Endothelial cell of umbilical vein (primary cell): Measurements from ENCODE around the gene TMEM237. TPM values are rescaled to one million over a fixed set of nuclear protein-coding genes. Genes with fewer than 3 reads are reported as not detected.

ENCODE experiments used
- BruUV-seq: library from RNA; stranded (reverse); fragments of 400-500 nt; replicated peaks from 2 replicates; lab custom pipeline; 2021; lab: Mats Ljungman, UMichigan
- CTCF ChIA-PET: fragments of 300-600, 350-600 bp; sonication (Branson Sonifier 250); formaldehyde crosslinking; loops from one replicate; lab custom pipeline; 2021; ENCODE audit warnings: antibody characterized with exemption, inconsistent platforms; lab: Charles Lee
- POLR2A ChIA-PET: fragments of 300-600, 350-600 bp; sonication (Branson Sonifier 250); formaldehyde crosslinking; loops from one replicate; lab custom pipeline; 2021; ENCODE audit warnings: antibody characterized with exemption, inconsistent platforms; lab: Charles Lee
- DNase-seq: peaks from one replicate; pipeline ENCODE4 v3.0.0-alpha.2; 2011; ENCODE audit warnings: low read depth, low spot score
- FAIRE-seq: peaks from 2 replicates; lab custom pipeline; 2011; peaks lifted over from hg19 to GRCh38; lab: Jason Lieb, UNC
- H2AFZ ChIP-seq: 2 replicates; pipeline ENCODE4 v1.6.0; 2012; ENCODE audit warnings: low read depth, low read length, control low read depth, inconsistent platforms
- H3K27ac ChIP-seq: 2 replicates; pipeline ENCODE4 v1.5.1; 2011; ENCODE audit warnings: low read depth, mild to moderate bottlenecking, control low read depth, low read length, moderate library complexity; ENCODE audit not compliant: insufficient read depth
- H3K27me3 ChIP-seq, 2 experiments: 2 replicates each; pipeline versions ENCODE4 v1.6.0 to v1.6.1; 2011; ENCODE audit warnings: low read length in 2 of 2, mixed read lengths in 1 of 2; ENCODE audit not compliant: control insufficient read depth in 2 of 2, insufficient read depth in 2 of 2
- H3K36me3 ChIP-seq, 2 experiments: 2 replicates in 1 of 2; 3 replicates in 1 of 2; pipeline ENCODE4 v1.5.1; 2011; ENCODE audit warnings: low read length in 2 of 2, mild to moderate bottlenecking in 1 of 2, moderate library complexity in 1 of 2; ENCODE audit not compliant: control insufficient read depth in 2 of 2, insufficient read depth in 2 of 2; ENCODE audit errors: extremely low read depth in 1 of 2
- H3K4me1 ChIP-seq: 3 replicates; pipeline ENCODE4 v1.5.1; 2011; ENCODE audit warnings: mild to moderate bottlenecking, low read length; ENCODE audit not compliant: control insufficient read depth, insufficient read depth; ENCODE audit errors: extremely low read depth
- H3K4me2 ChIP-seq: 2 replicates; pipeline ENCODE4 v1.6.1; 2011; ENCODE audit warnings: low read length, control low read depth, mixed read lengths; ENCODE audit not compliant: insufficient read depth
- H3K4me3 ChIP-seq, 3 experiments: fragments of 200-600 bp in 1 of 3; sonication (generic), shearing (Covaris generic) in 1 of 3; replicated peaks in 1 of 3; 2 replicates each; pipeline ENCODE4 v1.5.1; 2011 to 2016; ENCODE audit warnings: control low read depth in 3 of 3, low read length in 3 of 3, mild to moderate bottlenecking in 2 of 3, inconsistent platforms in 1 of 3, low read depth in 1 of 3, moderate library complexity in 1 of 3; ENCODE audit not compliant: insufficient read depth in 1 of 3
- H3K79me2 ChIP-seq: 2 replicates; pipeline ENCODE4 v1.6.0; 2012; ENCODE audit warnings: low read length, inconsistent platforms; ENCODE audit not compliant: control insufficient read depth, insufficient read depth
- H3K9ac ChIP-seq: replicated peaks from 2 replicates; pipeline ENCODE3; 2011; ENCODE audit warnings: low read length, control low read depth; ENCODE audit not compliant: insufficient read depth; ENCODE audit errors: extremely low read depth
- H3K9me1 ChIP-seq: replicated peaks from 3 replicates; pipeline ENCODE4 v1.6.0; 2011; ENCODE audit warnings: mild to moderate bottlenecking, low read length; ENCODE audit not compliant: control insufficient read depth, insufficient read depth; ENCODE audit errors: extremely low read depth
- H3K9me3 ChIP-seq: replicated peaks from 2 replicates; pipeline ENCODE4 v1.5.1; 2012; ENCODE audit warnings: low read length, inconsistent platforms; ENCODE audit not compliant: control insufficient read depth, insufficient read depth
- H4K20me1 ChIP-seq: replicated peaks from 2 replicates; pipeline ENCODE3; 2011; ENCODE audit warnings: mild to moderate bottlenecking, low read length; ENCODE audit not compliant: control insufficient read depth, insufficient read depth; ENCODE audit errors: extremely low read depth
- EZH2 ChIP-seq: IDR thresholded peaks from 2 replicates; pipeline ENCODE4 v1.6.1; 2012; ENCODE audit warnings: borderline replicate concordance, low read depth, mild to moderate bottlenecking, moderate library complexity, low read length, inconsistent platforms; ENCODE audit not compliant: severe bottlenecking
- FOS ChIP-seq: IDR thresholded peaks from 2 replicates; pipeline ENCODE4 v1.6.1; 2011; ENCODE audit warnings: mild to moderate bottlenecking, low read length, moderate library complexity, borderline replicate concordance; ENCODE audit not compliant: insufficient read depth
- GATA2 ChIP-seq: IDR thresholded peaks from 2 replicates; pipeline ENCODE4 v1.7.0; 2011; ENCODE audit warnings: low read depth, mild to moderate bottlenecking, moderate library complexity, mixed read lengths, low read length; ENCODE audit not compliant: insufficient read length, insufficient read depth
- JUN ChIP-seq: IDR thresholded peaks from 2 replicates; pipeline ENCODE4 v1.6.1; 2011; ENCODE audit warnings: borderline replicate concordance, low read depth; ENCODE audit not compliant: insufficient read length, insufficient read depth
- MAX ChIP-seq: IDR thresholded peaks from 2 replicates; pipeline ENCODE4 v1.6.1; 2011; ENCODE audit not compliant: insufficient read depth, insufficient read length
- MYC ChIP-seq: IDR thresholded peaks from one replicate; pipeline ENCODE4 v1.6.1; 2011; ENCODE audit warnings: mild to moderate bottlenecking, low read depth, low read length
- POLR2A ChIP-seq: IDR thresholded peaks from 2 replicates; pipeline ENCODE4 v1.6.1; 2012; ENCODE audit warnings: low read depth, mild to moderate bottlenecking, control low read depth, low read length
- POLR2AphosphoS5 ChIP-seq: IDR thresholded peaks from 2 replicates; pipeline ENCODE4 v1.6.1; 2012; ENCODE audit warnings: low read depth, mild to moderate bottlenecking, control low read depth, low read length, moderate library complexity; ENCODE audit not compliant: insufficient read depth
- dilution Hi-C: fragments of 300-500 bp; cut with MboI; formaldehyde crosslinking; loops from one replicate; pipeline ENCODE4 v1.15.0; 2019; ENCODE audit warnings: low sequenced_read_pairs; ENCODE audit not compliant: extremely low pct_ligation_motif_present
- intact Hi-C: fragments of 100-400 bp; cut with micrococcal nuclease; formaldehyde crosslinking; loops from one replicate; pipeline ENCODE4 v1.10.0; 2022
- polyA plus RNA-seq, 4 experiments: library from polyadenylated mRNA; depleted of rRNA in 3 of 4; stranded (reverse) in 3 of 4; unstranded in 1 of 4; fragments of >200 nt; gene quantifications; 2 replicates each; pipeline versions ENCODE4 v1.2.1 to v1.2.3, GENCODE V29; 2011 to 2012; ENCODE audit warnings: missing spikeins in 1 of 4
- total RNA-seq: library from RNA; stranded (reverse); gene quantifications from 2 replicates; pipeline ENCODE4 v1.2.3, GENCODE V29; 2021
- TF ChIP-seq, protein P1 (sequence below), 2 donors: IDR thresholded peaks; 1 replicate in 1 of 2; 2 replicates in 1 of 2; pipeline ENCODE4 v1.5.1; 2011; ENCODE audit warnings: low read length in 2 of 2, mild to moderate bottlenecking in 2 of 2, moderate library complexity in 2 of 2, control low read depth in 1 of 2, inconsistent platforms in 1 of 2, low read depth in 1 of 2; ENCODE audit not compliant: insufficient read depth in 1 of 2; ENCODE audit errors: extremely low read depth in 1 of 2

The TMEM237 gene
- total and polyA plus RNA-seq, 2 donors (not counting 3 experiments of a cell fraction or from before 2014, with no cell fraction given) = 41.2 to 64.7 TPM

GRCh38 chr2:201653221-201653620 lies 9.9 kb upstream of the TMEM237 start:
- no TSS peak for BruUV-seq
- Histone ChIP-seq H3K9me1 (no peaks in the 10 kb centered on the region), H4K20me1 (no peaks in the 10 kb centered on the region), H3K27ac (peak overlapping the region; percentile 88), H3K9ac (peak overlapping the region; percentile 70), H3K4me3 (no peak overlapping the region), H2AFZ (no peak overlapping the region), H3K79me2 (no peaks in the 10 kb centered on the region), H3K4me2 (no peak overlapping the region), H3K36me3 (no peaks in the 10 kb centered on the region), H3K27me3 (no peaks in the 10 kb centered on the region), H3K4me1 (peaks cover 31% of the 10 kb centered on the region), H3K9me3 (no peaks in the 10 kb centered on the region)
- POLR2A ChIA-PET = no interaction called here
- FAIRE-seq = no peak
- intact Hi-C loops = no loop called here
- dilution Hi-C loops = no loop called here
- CTCF ChIA-PET = interaction anchor here (1.3 kb wide), 1 partner anchor 11 kb away, joined by 4 read pairs; the partner anchor contains the start of gene TMEM237
- no peak for DNase-seq
- TF ChIP-seq, protein P1, sequence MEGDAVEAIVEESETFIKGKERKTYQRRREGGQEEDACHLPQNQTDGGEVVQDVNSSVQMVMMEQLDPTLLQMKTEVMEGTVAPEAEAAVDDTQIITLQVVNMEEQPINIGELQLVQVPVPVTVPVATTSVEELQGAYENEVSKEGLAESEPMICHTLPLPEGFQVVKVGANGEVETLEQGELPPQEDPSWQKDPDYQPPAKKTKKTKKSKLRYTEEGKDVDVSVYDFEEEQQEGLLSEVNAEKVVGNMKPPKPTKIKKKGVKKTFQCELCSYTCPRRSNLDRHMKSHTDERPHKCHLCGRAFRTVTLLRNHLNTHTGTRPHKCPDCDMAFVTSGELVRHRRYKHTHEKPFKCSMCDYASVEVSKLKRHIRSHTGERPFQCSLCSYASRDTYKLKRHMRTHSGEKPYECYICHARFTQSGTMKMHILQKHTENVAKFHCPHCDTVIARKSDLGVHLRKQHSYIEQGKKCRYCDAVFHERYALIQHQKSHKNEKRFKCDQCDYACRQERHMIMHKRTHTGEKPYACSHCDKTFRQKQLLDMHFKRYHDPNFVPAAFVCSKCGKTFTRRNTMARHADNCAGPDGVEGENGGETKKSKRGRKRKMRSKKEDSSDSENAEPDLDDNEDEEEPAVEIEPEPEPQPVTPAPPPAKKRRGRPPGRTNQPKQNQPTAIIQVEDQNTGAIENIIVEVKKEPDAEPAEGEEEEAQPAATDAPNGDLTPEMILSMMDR (IDR thresholded peaks at IDR 0.05; ENCODE audit: extremely low read depth in 1 of 2, insufficient read depth in 1 of 2, low read depth in 1 of 2, low read length in 2 of 2) = no peak
- TF ChIP-seq POLR2A (no peak), FOS (no peak), MAX (no peak), POLR2AphosphoS5 (no peak), EZH2 (no peak), GATA2 (no peak), MYC (no peak), JUN (no peak)
